ENCODE results near the gene MAN2B1. TPM values are rescaled to one million over a fixed set of nuclear protein-coding genes. Genes with fewer than 3 reads are reported as not detected.

The MAN2B1 gene
- total and polyA plus RNA-seq, 2 of the 13 experiments (the other 11 are each of a cell fraction or from before 2014, with no cell fraction given): 23.6 to 23.8 TPM

DNA sequence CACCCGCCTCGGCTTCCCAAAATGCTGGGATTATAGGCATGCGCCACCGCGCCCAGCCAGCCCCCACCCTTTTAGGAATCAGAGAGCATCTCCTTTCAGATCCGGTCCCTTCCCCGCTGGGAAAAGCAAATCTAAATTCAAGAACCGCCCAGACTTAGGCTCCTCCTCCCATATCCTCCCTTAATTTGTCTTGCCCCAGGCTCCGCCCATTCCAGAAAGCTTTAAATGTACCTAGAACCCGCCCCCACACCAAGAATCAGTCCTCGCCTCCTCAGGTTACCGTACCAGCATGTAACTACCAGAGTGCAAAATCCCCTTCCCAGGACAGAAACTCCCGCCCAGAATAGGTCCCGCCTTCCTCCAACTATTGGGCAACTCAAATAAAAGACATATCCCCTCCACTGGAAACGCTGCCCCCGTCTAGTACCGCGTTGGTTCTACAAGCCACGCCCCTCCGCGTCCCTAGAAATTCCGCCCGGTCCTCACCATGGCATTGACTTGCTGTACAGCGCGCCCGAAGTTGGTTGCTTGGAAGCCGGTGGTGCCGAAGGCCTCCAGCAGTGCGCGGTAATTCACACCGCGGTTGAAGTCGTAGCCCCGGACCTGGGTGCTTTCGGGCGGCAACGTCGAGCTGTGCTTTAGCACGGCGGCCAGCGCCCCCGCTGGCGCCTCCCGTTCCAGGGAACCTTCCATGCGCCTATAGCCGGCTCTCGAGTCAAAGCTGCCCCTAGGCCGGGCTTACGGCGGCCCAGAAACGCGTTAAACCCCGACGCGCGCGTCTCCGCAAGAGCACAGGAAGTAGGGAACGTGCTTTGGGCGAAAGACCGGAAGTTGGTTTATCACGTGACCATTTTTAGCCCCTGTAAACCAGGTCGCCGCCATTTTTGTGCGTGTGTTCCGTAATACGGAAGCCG, 14.8 kb upstream of the MAN2B1 start, which contains the start of gene DHPS (continued):
- TF ChIP-seq SIX1 (CRISPR knock-in tag; IDR thresholded peaks at IDR 0.05; ENCODE audit: borderline replicate concordance) (peak; percentile 8; the same call in 1 of the 2 replicates), ZNF589 (CRISPR knock-in tag; conservative IDR thresholded peaks at IDR 0.05) (no peak), KDM5B (CRISPR knock-in tag; IDR thresholded peaks at IDR 0.05; ENCODE audit: borderline replicate concordance) (peak; percentile 69; the same call in 1 of the 2 replicates), ZNF670 (CRISPR knock-in tag; IDR thresholded peaks at IDR 0.05; ENCODE audit: borderline replicate concordance) (0 out of 2 replicates have a peak, but pooled peaks have one; percentile 28), TOPORS (CRISPR knock-in tag; IDR thresholded peaks at IDR 0.05) (peak; percentile 58; the same call in 1 of the 2 replicates), ZNF768 (CRISPR knock-in tag; IDR thresholded peaks at IDR 0.05) (peak; percentile 67; the same call in 1 of the 2 replicates), RAD51 (IDR thresholded peaks at IDR 0.05; ENCODE audit: borderline replicate concordance) (peak; percentile 98), MEIS1 (CRISPR knock-in tag; IDR thresholded peaks at IDR 0.05; ENCODE audit: borderline replicate concordance) (no peak), MAFK (conservative IDR thresholded peaks at IDR 0.05 in 1 of 2, IDR thresholded peaks at IDR 0.05 in 1 of 2; ENCODE audit: low read length in 2 of 2) (no peak; a peak in 1 of 4 replicates), TP53 (CRISPR knock-in tag; conservative IDR thresholded peaks at IDR 0.05) (no peak; the same call in 1 of the 2 replicates), ZNF777 (CRISPR knock-in tag; IDR thresholded peaks at IDR 0.05) (peak; percentile 55; the same call in 1 of the 2 replicates), EHMT2 (IDR thresholded peaks at IDR 0.05; ENCODE audit: borderline replicate concordance, low read depth, low read length) (no peak), ARHGAP35 (CRISPR knock-in tag; IDR thresholded peaks at IDR 0.05; ENCODE audit: borderline replicate concordance) (peak; percentile 66; the same call in 1 of the 2 replicates), MEIS2 (CRISPR knock-in tag; IDR thresholded peaks at IDR 0.05) (0 out of 2 replicates have a peak, but pooled peaks have one; percentile 18), ZNF329 (CRISPR knock-in tag; IDR thresholded peaks at IDR 0.05; ENCODE audit: low read depth) (no peak), KLF11 (CRISPR knock-in tag; IDR thresholded peaks at IDR 0.05) (no peak), TBX2 (CRISPR knock-in tag; IDR thresholded peaks at IDR 0.05; ENCODE audit: borderline replicate concordance) (peak; percentile 80), ZNF720 (CRISPR knock-in tag; IDR thresholded peaks at IDR 0.05) (no peak), ZNF136 (CRISPR knock-in tag; IDR thresholded peaks at IDR 0.05; ENCODE audit: low read depth) (peak; percentile 84; the same call in 1 of the 2 replicates), RBAK (CRISPR knock-in tag; IDR thresholded peaks at IDR 0.05) (no peak), CHD4 (IDR thresholded peaks at IDR 0.05; ENCODE audit: borderline replicate concordance, low read length) (no peak)
- TF ChIP-seq, protein P1, sequence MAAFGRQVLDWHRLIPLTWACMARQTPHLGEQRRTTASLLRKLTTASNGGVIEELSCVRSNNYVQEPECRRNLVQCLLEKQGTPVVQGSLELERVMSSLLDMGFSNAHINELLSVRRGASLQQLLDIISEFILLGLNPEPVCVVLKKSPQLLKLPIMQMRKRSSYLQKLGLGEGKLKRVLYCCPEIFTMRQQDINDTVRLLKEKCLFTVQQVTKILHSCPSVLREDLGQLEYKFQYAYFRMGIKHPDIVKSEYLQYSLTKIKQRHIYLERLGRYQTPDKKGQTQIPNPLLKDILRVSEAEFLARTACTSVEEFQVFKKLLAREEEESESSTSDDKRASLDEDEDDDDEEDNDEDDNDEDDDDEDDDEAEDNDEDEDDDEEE (CRISPR knock-in tag; IDR thresholded peaks at IDR 0.05): 0 out of 2 replicates have a peak, but pooled peaks have one; percentile 23
- TF ChIP-seq, protein P2, sequence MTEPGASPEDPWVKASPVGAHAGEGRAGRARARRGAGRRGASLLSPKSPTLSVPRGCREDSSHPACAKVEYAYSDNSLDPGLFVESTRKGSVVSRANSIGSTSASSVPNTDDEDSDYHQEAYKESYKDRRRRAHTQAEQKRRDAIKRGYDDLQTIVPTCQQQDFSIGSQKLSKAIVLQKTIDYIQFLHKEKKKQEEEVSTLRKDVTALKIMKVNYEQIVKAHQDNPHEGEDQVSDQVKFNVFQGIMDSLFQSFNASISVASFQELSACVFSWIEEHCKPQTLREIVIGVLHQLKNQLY (CRISPR knock-in tag; IDR thresholded peaks at IDR 0.05): no peak
- TF ChIP-seq, protein P3, sequence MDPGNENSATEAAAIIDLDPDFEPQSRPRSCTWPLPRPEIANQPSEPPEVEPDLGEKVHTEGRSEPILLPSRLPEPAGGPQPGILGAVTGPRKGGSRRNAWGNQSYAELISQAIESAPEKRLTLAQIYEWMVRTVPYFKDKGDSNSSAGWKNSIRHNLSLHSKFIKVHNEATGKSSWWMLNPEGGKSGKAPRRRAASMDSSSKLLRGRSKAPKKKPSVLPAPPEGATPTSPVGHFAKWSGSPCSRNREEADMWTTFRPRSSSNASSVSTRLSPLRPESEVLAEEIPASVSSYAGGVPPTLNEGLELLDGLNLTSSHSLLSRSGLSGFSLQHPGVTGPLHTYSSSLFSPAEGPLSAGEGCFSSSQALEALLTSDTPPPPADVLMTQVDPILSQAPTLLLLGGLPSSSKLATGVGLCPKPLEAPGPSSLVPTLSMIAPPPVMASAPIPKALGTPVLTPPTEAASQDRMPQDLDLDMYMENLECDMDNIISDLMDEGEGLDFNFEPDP (CRISPR knock-in tag; conservative IDR thresholded peaks at IDR 0.05): no peak

All from HepG2 (cell line).